HT1080 (cell line): ENCODE data around the gene SFRP5. TPM values are rescaled to one million over a fixed set of nuclear protein-coding genes. Genes with fewer than 3 reads are reported as not detected.

Source experiments
- DNase-seq: peaks from one replicate; pipeline ENCODE4 v3.0.0-alpha.2; 2015; ENCODE audit warnings: low read depth
- total RNA-seq: library from RNA; depleted of rRNA; stranded (reverse); fragments of >200 nt; shearing (Covaris generic); gene quantifications from 2 replicates; pipeline ENCODE4 v1.2.3, GENCODE V29; 2014; rRNA removed

The SFRP5 gene
- total RNA-seq, 1 experiment from 2014 or later = not detected

DNA sequence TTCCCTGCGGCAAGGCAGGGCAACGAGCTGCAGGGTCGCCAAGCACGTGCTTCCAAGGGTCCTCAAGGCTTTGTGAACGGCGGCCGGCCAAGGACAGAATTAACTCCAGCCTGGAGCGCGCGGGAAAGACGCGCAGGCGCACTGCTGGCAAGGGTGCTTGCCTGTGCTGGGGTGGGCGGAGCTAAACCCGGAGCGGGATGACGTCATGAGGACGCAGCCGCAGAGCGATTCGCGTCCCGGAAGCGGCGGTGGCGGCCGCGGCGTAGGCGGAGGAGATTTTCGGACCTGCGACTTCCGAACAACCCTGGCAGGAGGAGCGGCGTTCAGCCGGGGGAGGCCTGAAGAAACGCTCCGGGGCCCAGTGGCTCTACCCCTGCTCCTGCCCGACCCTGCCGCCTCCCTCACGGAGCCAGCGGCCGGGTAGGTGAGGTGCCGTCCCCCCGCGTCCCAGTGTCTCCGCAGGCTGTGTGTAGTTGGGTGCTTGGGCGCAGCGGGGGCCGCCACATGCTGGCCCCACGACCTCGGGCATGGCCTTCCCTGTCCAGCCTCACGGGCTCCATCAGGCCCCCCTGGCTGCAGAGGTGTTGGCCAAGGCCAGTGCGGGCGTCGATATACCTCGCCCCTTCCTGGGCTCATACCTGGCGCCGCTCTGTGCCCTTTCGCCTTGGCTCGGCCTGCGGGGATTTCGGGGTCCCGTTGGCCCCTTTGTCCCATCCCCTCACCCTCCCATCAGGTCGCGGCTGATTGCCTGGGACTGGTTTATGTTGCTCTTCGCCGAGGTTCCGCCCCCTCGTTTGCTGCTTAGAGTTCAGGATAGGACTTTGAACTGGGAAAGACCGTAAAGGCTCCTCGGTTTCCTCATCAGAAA lies 34.7 kb downstream of the SFRP5 start, which contains the start of gene ZFYVE27:
Gene ZFYVE27 (plus strand): TSS at position 227 of the 868 bp plus-strand sequence. CDS start 1,350 bp downstream, outside the sequence.
- peak; percentile 91 for DNase-seq

DNA sequence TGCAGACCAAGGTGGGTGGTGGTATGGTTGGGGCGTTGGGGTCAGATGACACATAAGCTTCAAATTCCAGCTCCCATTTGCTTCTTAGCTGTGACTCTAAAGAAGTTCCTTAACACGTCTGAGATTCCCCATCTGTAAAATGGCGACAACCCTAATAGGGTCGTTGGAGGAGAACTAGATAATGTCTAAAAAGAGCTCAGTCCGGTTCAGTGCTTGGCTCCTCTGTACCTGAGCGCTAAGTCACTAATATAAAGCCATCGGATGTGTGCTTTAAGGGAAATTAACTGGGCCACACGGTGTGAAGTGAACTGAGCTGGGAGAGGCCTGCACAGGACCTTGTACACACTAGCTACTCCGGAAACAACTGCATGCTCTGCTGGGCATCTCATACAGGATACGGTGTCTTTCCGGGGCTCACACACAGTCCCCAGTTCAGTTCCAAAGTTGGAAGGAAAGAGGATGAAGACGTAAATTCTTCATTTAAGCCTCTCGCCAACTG lies 35.3 kb downstream of the SFRP5 start:
- DNase-seq = peak; percentile 23

DNA sequence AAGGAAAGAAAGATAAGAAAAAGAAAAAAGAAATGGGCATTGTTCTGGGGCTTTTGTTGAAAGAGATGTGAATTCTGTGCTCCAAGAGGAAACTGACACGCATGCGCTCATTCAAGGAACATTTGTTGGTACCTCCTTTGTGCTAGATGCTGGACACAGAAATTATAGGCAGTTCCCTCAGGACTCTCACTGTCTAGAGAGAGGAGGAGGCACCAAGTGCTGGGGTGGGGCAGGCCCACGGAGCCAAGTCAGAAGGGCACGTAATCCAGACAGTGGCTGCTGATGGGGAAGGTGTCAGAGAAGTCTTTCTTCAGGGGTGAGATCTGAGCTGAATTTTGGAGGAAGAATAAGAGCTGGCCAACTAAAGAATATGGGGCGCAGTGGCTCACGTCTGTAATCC lies 37.8 kb downstream of the SFRP5 start:
- no peak for DNase-seq

DNA sequence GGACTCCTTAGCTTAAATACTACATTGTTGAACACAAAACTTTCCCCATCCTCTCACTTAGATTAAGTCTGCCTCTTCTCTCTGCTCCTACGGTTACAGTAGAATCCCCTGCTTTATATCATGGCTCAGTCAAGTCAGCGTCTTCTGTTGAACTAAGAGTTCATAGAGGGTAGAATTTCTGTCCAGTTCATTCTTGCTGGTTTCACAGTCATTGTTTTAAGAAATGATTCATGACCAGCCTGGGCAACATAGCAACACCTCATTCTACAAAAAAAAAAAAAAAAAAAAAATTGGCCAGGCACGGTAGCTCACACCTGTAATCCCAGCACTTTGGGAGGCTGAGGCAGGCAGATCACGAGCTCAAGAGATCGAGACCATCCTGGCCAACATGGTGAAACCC lies 38.5 kb downstream of the SFRP5 start:
- peak; percentile 33 for DNase-seq

DNA sequence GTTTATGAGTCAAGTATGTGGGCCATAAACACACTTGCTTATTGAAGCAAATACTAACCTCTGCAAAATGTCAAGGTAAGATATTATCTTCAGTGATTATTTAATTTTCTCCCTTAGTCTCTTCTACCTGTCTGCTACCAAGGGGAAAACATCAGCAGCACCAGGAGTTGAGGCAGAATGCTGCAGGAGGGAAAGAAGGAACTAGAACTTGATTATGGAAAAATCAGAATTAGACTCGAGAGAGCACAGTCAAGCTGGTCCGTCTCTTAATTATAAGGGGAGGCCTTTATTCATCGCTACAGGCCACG lies 39.8 kb downstream of the SFRP5 start:
- no peak for DNase-seq

DNA sequence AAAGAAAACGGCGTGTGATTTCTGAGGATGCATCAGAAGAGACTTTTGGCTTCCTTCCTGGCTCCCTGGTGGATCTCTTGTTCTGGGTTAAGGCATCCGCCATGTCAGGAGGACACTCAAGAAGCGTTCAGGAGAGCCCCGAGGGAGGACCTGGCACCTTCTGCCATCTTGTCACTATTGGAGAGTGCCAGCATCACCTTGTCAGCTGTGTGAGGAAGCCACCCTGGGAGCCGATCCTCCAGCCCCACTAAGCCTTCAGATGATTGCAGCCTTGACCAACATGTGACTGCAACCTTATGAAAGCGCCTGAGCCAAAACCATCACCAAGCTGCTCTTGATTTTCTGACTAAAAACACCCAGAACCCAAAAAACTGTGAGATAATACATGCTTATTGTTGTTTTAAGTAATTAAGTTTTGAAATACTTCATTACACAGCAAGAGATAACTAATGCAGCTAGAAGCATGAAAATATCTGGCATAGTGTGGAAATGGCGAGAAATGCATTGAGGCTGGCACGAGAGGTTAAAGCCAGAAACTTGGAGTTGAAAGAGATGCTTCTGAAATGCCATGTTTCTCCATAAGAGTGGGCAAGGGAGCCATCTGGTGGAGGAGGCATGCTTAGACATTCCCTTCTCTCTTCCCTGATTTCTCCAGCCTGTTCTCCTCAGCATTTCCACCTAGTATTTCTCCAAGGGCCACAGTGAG lies 40.3 kb downstream of the SFRP5 start:
- DNase-seq = peak; percentile 76

DNA sequence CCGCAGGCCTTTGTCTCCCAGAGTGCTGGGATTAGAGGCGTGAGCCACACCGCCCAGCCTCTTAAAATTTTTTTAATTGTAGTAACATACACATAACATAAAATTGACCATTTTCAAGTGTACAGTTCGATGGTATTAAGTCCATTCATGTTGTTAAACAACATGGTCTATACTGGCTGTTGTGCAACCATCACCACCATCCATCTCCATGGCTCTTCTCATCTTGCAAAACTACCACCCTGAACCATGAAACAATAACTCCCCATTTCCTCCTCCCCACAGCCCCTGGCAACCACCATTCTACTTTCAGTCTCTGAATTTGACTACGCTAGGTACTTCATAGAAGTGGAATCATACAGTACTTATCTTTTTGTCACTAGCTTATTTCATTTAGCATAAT lies 42.8 kb downstream of the SFRP5 start:
- DNase-seq = no peak

DNA sequence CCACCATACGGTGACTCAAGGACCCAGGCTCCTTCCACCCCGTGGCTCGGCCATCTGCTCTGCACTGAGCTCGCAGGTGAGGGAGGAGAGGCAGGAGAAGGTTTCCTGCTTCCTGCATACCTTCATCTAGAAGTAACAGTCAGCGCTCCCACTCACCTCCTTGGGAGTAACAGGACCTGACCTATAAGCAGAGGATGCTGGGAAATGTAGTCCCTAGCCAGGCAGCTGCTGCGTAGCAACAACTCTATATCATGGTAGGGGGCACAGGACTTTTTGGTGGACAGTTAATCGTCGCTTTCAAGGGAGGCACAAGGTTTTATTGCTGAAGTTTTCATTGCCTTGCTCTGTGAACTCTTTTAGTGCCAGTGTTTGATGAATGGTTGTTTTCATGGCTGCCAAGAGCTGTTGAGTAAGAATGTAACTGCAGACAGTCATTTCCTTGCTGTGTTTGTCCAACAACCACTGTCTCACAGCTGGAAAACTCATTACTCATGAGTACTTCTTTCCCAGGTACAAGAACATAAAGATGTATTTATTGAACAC lies 45.1 kb downstream of the SFRP5 start:
- DNase-seq = peak; percentile 84

DNA sequence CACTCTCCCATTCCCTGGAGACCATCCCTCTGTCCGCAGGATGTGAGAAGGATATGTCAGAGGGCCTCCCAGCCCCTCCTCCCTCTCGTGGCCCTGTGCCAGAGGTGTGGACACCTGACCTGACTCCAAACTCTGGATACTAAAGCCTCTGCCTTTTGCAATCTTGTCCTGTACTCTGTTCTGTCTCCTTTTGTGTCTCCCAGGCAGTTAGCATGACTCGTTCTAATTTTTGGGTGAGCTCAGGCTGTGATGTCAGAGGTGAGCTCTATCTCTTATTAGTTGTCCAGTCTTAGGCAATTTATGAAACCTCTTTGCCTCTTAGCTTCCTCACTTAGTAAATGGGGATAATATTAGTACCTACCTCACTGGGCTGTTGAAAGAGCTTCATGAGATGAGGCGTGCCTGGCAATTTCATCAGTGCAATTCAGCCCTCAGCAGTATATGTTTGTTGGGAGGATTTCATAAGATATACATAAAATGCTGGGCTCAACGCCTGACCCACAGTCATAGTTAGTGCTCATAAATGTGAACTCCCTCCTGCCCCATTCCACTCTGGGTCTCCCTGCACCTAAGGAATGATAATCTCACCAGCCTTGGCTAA lies 47.4 kb downstream of the SFRP5 start:
- DNase-seq = peak; percentile 32

DNA sequence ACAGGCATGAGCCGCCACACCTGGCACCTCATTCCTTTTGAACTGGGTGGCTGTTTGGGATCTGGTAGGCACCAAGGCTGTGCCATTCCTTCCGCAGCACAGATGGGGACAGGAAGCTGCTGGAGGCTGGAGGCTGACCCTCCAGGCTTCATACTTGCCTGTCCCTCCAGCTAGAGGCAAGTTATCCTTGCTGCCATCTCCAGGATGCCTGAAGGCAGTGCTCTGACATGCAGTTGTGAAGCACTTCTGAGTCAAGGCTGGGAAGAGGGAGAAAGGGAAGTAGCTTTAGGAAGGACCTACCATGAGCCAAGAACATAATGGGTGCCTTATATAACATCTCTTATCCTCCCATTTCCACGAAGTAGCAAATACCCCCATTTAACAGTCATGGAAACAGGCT lies 48.8 kb downstream of the SFRP5 start:
- peak; percentile 16 for DNase-seq

DNA sequence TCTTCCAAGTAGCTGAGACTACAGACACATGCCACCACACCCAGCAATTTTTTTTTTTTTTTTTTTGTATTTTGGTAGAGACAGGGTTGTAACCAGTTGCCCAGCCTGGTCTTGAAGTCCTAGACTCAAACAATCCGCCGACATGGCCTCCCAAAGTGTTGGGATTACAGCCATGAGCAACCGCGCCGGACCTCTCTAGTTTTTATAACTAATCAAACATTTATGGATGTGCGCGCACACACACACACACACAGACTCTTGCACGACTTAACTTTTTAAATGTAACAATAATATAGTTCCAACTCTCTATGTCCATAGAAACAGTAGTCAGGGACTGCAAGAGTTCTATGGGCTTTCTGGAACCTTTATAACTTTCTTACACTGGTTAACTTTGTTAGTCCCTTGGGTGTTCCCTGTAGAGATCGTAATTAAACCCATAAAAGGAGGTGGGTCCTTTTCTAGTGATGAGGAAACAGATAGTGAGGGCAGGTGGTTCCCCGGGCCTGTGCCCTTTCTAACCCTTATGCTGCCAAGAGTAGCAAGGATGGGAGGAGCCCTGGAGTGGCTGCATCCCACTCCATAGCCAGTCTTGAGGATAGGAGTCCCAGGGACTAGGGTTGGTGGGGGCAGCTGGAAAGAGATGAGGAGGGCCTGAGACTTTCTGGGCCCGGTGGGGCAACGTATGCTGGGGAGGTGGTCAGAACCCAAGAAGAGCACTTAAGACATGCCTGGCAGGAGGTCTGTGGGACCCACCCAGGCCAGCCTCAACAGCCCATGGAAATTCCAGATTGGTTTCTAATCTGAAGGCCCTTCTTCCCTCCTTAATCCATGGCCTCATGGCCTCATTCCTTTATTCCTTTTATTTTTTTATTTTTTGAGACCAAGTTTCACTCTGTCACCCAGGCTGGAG lies 49.7 kb downstream of the SFRP5 start:
- DNase-seq = no peak

DNA sequence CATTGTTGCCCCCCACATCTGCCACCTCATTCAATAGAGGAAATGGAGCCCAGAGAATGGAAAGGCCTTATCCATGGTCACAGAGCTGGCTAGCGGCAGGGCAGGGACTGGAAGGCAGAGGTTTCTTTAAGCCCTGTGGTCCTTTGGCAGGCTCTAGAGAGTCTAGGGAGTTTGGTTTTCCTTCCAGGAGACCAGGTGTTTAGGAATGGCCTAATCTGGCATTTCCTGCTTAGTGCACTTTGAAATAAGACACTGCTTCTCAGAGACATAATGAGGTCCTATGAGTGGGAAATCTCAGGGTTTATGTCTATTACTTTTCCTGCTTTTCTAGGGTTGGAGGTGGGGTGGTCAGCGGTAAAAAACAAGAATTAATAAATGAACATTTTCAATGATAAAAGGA lies 52.2 kb downstream of the SFRP5 start:
- no peak for DNase-seq

DNA sequence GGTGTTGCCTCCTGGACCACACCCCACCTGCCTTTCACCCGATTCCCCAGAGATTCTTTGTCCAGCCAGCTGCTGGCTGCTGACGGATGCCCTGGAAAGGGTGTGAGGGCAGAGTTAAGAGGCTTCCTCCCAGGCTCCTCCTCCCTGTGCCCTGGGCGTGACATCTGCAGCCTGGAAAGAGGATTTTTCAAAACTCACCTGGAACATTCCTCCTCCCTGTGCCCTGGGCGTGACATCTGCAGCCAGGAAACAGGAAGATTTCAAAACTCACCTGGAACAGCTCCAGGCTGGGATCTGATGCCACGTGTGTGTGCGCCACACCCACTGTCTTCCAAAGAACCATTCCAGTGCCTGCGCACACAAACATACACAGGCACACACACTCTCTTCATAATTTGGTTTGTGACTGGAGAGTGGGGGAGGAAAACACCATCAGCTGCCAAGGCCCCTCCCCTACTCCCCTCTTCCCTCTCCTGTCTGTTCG lies 53.1 kb downstream of the SFRP5 start:
- no peak for DNase-seq

DNA sequence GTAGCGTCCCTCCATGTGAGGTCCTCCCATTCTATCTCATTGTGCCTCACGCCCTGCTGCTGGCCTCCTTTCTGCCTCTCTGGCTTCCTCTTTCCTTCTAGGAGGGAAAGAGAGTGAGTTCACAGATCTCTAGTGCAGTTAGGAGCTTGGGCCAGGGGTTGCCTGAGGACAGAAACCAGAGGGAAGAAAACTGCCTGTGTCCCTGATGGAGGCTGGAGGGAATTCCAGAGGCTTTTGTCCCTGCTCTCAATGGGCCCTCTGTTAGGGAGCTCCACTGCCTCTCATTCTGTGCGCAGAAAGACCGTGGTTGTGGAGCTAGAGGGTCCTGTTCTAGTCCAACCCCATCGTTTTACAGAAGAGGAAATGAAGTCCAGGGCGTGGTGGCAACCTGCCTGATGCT lies 53.6 kb downstream of the SFRP5 start:
- DNase-seq = no peak

DNA sequence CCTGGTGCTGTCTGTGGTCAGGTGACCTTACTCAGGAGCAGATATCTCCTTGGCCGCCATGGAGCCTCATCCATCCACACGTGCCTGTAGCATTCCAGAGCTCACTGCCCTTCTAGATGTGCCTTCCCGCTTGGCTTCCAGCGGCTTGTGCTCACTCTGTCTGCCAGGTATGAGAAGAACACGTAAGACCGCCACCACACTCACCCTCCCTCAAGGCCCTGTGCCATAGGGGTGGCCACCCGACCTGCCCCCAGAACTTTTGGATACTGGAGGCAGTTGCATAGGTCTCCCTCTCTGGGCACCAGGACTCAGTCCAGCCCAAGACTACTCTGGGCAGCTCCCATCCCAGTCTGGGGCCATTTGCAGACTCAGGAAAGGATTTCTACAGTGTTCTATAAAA lies 54.2 kb downstream of the SFRP5 start:
- no peak for DNase-seq

Other genes with a start within 250 kb of the SFRP5 start
- gene ANKRD2, start 199.2 kb downstream of the SFRP5 start, total RNA-seq = not detected in 2 replicates
- 0.53 TPM in 1 of 2 replicates, not detected in the other for gene HOGA1, start 187.6 kb downstream of the SFRP5 start, total RNA-seq
- not detected in 2 replicates for gene C10orf62, start 182.3 kb downstream of the SFRP5 start, total RNA-seq
- 1.9 and 3.6 TPM in 2 replicates for gene MORN4, start 138.5 kb downstream of the SFRP5 start, total RNA-seq
- 19.8 and 20.5 TPM in 2 replicates for gene PI4K2A, start 131.3 kb downstream of the SFRP5 start, total RNA-seq
- gene AVPI1, start 84.8 kb downstream of the SFRP5 start, total RNA-seq = 27.4 and 34.9 TPM in 2 replicates
- 40.5 and 48.1 TPM in 2 replicates for gene MARVELD1, start 58.3 kb downstream of the SFRP5 start, total RNA-seq
- gene ZFYVE27, start 34.9 kb downstream of the SFRP5 start, total RNA-seq = 19.4 and 20.9 TPM in 2 replicates
- 0.33 and 0.39 TPM in 2 replicates for gene GOLGA7B, start 77.8 kb upstream of the SFRP5 start, total RNA-seq